ENCODE results near the gene MARCHF10. TPM values are rescaled to one million over a fixed set of nuclear protein-coding genes. Genes with fewer than 3 reads are reported as not detected.
"Not testable (repeated sequence)": the region's sequence is repeated elsewhere in the genome, so short reads cannot be mapped to it uniquely, and the experiment has no call there.

MARCHF10 gene
- total RNA-seq, 1 experiment from 2014 or later, result not detected

DNA sequence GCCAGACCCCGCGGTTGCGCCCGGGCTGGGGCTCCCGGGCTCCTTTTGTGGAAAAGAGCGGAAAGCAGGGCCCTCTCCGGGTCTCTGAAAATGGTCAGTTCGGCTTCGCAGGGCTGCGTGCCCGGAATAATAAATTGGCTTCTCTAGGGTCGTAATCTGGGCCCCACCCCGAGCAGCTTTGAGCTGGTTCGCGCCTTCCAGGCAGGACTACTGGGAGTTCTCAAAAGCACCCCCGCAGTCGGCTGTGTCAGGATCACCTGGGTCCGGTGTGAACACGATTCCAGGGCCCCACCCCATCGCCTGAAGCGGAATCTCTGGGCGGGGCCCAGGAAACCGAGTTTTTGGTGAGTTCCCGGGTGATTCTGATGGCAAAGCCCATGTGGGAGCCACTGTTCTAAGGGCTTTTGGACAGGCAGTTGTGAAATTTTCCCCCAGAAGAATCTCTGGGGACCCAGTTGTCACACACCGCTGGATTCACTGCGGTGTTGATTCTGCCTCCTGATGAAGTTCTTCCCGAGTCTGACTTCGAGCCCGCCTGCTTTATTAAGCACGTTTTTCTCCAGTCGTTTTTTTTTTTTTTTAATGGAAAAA, 103.6 kb downstream of the MARCHF10 start:
- DNase-seq, result peak; percentile 59
- H3K36me3 ChIP-seq, result no peaks in the 10 kb centered on the region
- H3K27me3 ChIP-seq, result no peaks in the 10 kb centered on the region

GRCh38 chr17:62703776-62704380, 104.2 kb downstream of the MARCHF10 start:
- Histone ChIP-seq H3K36me3 (no peaks in the 10 kb centered on the region), H3K27me3 (no peaks in the 10 kb centered on the region), H3K4me3 (peak overlapping the region; percentile 49), H3K9me3 (peaks cover 6% of the 10 kb centered on the region)
- DNase-seq, result peak; percentile 81

More for the DNA sequence above, 103.6 kb downstream of the MARCHF10 start:
- peak overlapping the region; percentile 49 for H3K4me3 ChIP-seq
- H3K9me3 ChIP-seq, result peaks cover 10% of the 10 kb centered on the region

- Histone ChIP-seq H3K4me3 (peak overlapping the region; percentile 49), H3K36me3 (no peaks in the 10 kb centered on the region), H3K27me3 (no peaks in the 10 kb centered on the region), H3K9me3 (peaks cover under 1% of the 10 kb centered on the region; the same call in 1 of the 2 replicates)
- peak; percentile 91 for DNase-seq
Measured at GRCh38 chr17:62703261-62703775, 104.8 kb downstream of the MARCHF10 start.

GRCh38 chr17:62702746-62703260, 105.3 kb downstream of the MARCHF10 start:
- H3K27me3 ChIP-seq, result no peaks in the 10 kb centered on the region
- no peaks in the 10 kb centered on the region for H3K36me3 ChIP-seq
- no peak overlapping the region for H3K4me3 ChIP-seq
- DNase-seq, result no peak
- no peaks in the 10 kb centered on the region for H3K9me3 ChIP-seq

DNA sequence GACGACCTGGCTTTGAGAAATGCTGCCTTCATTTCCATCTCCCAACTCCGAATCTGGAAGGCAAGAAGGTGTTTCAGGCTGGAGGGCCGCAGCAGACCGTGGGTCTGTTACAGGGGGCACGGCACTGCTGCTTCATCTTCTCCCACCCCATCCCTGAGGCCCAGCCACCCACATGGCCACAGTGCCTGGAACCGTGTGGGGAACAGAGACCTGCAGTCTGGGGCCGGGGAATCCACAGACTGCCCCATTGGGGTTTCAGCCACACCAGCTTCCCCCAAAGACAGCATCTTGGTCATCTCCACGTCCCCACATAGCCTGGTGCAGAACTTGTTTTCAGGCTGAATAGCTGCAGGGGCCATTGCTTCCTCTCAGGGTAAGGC, 106.4 kb downstream of the MARCHF10 start:
- H3K36me3 ChIP-seq, result no peaks in the 10 kb centered on the region
- H3K27me3 ChIP-seq, result no peaks in the 10 kb centered on the region
- no peak for DNase-seq
- H3K9me3 ChIP-seq, result no peaks in the 10 kb centered on the region
- H3K4me3 ChIP-seq, result no peak overlapping the region

DNA sequence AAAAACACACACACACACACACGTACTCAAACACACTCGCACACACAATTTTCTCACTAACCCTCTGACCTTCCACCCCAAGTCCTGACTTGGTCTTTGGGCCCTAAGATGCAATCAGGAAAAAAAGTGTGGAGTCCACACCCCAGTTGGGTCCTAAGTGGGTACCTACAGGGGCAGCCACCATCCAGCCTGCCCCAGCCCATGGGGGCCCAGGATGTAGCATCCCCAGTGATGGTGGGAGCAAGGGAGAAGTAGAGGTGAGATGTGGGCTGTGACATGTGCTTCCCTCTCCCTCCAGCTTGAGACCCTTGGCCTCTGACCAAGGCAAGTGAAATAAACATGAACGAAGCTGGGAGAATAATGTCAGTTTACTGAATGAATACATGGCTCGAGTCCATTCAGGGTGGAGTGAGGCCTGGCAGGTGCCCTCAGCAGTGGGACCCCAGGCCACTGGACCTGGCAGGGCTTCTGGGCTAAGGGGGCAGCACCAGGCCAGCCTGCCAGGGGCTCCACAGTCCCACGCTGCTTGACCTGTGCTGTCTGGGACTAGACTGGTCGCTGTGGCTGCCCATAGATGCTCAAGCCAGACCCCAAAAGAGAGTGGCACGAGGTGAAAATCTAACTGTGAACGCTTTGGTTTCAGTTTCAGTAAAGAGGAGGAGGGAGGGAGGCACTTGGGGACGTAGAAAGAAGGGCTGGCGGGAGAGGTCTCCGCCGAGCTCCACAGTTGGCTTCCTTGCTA, 107.0 kb downstream of the MARCHF10 start:
- no peaks in the 10 kb centered on the region for H3K27me3 ChIP-seq
- H3K36me3 ChIP-seq, result no peaks in the 10 kb centered on the region
- DNase-seq, result no peak
- no peaks in the 10 kb centered on the region for H3K9me3 ChIP-seq
- H3K4me3 ChIP-seq, result no peak overlapping the region

DNA sequence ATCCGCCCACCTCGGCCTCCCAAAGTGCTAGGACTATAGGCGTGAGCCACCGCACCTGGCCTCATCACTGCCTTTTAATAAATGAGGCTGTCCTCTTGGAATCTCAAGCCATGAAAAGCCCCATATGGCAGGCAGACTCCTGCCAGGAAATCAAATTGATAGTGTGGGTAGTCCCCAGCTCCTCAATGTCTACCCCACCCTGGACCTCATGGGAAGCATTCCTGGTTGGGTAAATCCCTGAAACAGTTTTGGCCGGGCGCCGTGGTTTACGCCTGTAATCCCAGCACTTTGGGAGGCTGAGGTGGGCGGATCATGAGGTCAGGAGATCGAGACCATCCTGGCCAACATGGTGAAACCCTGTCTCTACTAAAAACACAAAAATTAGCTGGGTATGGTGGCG, 109.7 kb downstream of the MARCHF10 start:
- not testable (repeated sequence) for H3K9me3 ChIP-seq, H3K4me3 ChIP-seq, H3K27me3 ChIP-seq, DNase-seq, H3K36me3 ChIP-seq

- Histone ChIP-seq H3K4me3 (no peak overlapping the region), H3K27me3 (no peaks in the 10 kb centered on the region), H3K9me3 (no peaks in the 10 kb centered on the region), H3K36me3 (no peaks in the 10 kb centered on the region)
- DNase-seq, result no peak
Measured at GRCh38 chr17:62696726-62697490, 111.2 kb downstream of the MARCHF10 start.

GRCh38 chr17:62696256-62696655, 111.9 kb downstream of the MARCHF10 start:
- no peak for DNase-seq
- no peaks in the 10 kb centered on the region for H3K27me3 ChIP-seq
- no peaks in the 10 kb centered on the region for H3K9me3 ChIP-seq
- peaks cover under 1% of the 10 kb centered on the region; the same call in 1 of the 2 replicates for H3K36me3 ChIP-seq
- H3K4me3 ChIP-seq, result no peak overlapping the region

DNA sequence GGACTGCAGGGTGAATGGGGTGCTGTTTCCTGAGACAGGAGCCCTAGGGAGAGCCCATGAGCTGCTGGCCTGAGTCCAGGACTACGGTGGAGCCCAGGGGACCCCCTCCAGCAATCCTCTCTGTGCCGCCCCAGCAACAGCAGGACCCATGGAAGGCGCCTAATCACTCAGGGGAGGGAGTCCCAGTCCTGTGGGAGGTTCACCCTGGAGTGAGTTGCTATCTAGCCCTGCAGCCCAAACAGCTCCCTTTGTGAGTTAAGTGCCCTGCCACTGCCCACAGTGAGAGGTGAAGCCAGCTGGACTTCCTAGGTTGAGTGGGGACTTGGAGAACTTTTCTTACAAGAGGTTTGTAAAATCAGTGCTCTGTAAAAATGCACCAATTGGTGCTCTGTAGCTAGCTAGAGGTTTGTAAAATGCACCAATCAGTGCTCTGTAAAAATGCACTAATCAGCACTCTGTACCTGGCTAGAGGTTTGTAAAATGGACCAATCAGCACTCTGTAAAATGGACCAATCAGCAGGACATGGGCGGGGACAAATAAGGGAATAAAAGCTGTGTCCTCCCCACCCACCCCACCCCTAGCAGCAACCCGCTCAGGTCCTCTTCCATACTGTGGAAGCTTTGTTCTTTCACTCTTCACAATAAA, 112.9 kb downstream of the MARCHF10 start:
- H3K4me3 ChIP-seq, H3K27me3 ChIP-seq, H3K36me3 ChIP-seq, DNase-seq, H3K9me3 ChIP-seq: not testable (repeated sequence)

GRCh38 chr17:62693616-62694409, 114.3 kb downstream of the MARCHF10 start:
- DNase-seq, result no peak
- Histone ChIP-seq H3K27me3 (no peaks in the 10 kb centered on the region), H3K9me3 (no peaks in the 10 kb centered on the region), H3K4me3 (no peak overlapping the region), H3K36me3 (peaks cover 11% of the 10 kb centered on the region; the same call in 1 of the 2 replicates)

DNA sequence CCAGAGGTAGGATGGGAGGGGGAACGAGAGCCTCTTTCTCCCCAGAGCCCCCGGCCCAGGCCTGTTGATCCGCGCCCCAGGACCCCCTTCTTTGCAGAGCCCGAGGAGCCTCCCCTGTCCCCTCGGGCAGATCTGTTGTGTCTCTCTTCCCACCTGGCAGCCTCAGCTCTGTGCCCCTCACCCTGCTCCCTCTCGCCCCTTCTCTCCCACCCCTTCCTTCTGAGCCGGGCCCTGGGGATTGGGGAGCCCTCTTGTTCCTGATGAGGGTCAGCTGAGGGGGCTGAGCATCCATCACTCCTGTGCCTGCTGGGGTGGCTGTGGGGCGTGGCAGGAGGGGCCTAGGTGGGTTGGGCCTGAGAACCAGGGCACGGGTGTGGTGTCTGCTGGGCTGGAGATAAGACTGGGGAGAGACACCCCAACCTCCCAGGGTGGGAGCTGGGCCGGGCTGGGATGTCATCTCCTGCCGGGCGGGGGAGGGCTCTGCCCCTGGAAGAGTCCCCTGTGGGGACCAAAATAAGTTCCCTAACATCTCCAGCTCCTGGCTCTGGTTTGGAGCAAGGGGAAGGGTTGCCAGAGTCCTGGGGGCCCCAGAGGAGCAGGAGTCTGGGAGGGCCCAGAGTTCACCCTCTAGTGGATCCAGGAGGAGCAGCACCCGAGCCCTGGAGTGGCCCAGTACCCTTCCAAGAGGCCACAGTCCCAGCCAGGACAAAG, 115.2 kb downstream of the MARCHF10 start:
- no peaks in the 10 kb centered on the region for H3K27me3 ChIP-seq
- H3K9me3 ChIP-seq, result no peaks in the 10 kb centered on the region
- H3K36me3 ChIP-seq, result peaks cover 20% of the 10 kb centered on the region; the same call in 1 of the 2 replicates
- no peak overlapping the region for H3K4me3 ChIP-seq
- no peak for DNase-seq

GRCh38 chr17:62692159-62692651, 115.9 kb downstream of the MARCHF10 start:
- H3K4me3 ChIP-seq, result no peak overlapping the region
- DNase-seq, result no peak
- peaks cover 20% of the 10 kb centered on the region; the same call in 1 of the 2 replicates for H3K36me3 ChIP-seq
- no peaks in the 10 kb centered on the region for H3K9me3 ChIP-seq
- H3K27me3 ChIP-seq, result no peaks in the 10 kb centered on the region

- H3K9me3 ChIP-seq, H3K4me3 ChIP-seq, DNase-seq, H3K27me3 ChIP-seq: not testable (repeated sequence)
- peaks cover 24% of the 10 kb centered on the region; the same call in 1 of the 2 replicates for H3K36me3 ChIP-seq
Measured at GRCh38 chr17:62691589-62691915, 116.6 kb downstream of the MARCHF10 start.

All from MG63 (cell line).